SK-N-DZ (cell line): ENCODE results near the gene OBP2B.
"Not testable (repeated sequence)": the region's sequence is repeated elsewhere in the genome, so short reads cannot be mapped to it uniquely, and the experiment has no call there.

Experiments
- DNase-seq: peaks from one replicate; pipeline ENCODE4 v3.0.0-alpha.2; 2015; ENCODE audit warnings: low spot score

Gene OBP2B

DNA sequence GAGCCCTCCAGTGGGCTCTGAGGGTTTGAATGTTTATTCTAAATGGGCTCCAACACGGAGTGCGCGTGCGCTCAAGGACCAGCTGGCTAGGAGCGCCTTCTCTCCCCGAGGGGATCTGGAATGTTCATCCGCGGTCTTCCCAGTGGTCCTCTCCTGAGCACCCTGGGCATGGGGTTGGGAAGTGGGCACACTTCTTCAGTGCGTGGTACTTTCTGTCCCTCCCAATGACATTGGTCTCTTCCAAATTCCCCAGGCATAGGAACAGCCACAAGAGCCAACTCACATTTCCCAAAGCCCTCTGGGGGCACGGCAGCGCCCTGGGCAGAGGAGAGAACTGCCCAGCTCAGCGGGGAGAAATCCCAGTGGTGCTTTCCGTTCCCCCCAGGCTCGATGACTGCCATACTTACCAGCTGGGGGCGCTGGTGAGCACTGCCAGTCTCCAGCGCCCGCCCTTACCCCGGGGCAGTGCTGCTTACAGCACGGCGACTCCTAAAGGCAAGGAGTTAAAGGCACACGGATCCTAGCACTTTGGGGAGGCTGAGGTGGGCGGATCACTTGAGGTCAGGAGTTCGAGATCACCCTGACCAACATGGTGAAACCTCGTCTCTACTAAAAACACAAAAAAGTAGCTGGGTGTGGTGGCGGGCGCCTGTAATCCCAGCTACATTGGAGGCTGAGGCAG lies 29.9 kb upstream of the OBP2B start:
- DNase-seq, result no peak

- peak; percentile 20 for DNase-seq
Measured at GRCh38 chr9:133238272-133238850, 29.3 kb upstream of the OBP2B start.

DNA sequence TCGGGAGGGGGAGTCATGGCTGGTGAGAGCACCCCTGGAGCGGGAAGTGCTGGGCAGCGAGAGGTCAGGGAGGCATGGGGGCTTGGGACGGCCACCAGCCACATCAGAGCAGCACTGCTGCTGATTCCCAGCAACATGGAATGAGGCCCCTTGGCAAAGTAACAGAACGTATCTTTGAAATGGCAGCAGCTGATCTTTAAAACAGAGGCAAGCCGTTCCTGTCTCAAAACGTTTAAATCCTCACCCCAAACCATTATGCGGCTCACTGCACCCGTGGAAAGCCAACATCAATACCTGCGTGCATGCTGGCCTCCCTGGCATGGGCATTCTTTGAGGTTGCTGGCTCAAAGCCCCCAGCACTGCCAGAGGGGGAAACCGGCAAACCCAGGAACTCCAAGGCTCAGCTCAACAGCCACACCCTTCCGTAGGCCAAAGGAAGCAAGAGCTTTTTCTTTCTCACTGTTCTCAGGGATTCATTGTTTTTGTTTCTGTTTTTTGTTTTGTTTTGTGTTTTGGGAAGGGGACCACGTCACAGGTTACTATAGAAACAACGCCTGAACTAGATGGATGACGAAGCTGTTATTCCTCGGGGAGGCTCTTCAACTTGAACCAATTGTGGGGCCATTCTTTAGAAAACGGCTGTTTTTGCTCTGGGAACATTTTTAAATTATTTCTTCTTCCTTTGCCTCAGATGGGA lies 28.1 kb upstream of the OBP2B start:
- DNase-seq, result no peak

- DNase-seq, result not testable (repeated sequence)
Measured at GRCh38 chr9:133236291-133237034, 27.4 kb upstream of the OBP2B start.

DNA sequence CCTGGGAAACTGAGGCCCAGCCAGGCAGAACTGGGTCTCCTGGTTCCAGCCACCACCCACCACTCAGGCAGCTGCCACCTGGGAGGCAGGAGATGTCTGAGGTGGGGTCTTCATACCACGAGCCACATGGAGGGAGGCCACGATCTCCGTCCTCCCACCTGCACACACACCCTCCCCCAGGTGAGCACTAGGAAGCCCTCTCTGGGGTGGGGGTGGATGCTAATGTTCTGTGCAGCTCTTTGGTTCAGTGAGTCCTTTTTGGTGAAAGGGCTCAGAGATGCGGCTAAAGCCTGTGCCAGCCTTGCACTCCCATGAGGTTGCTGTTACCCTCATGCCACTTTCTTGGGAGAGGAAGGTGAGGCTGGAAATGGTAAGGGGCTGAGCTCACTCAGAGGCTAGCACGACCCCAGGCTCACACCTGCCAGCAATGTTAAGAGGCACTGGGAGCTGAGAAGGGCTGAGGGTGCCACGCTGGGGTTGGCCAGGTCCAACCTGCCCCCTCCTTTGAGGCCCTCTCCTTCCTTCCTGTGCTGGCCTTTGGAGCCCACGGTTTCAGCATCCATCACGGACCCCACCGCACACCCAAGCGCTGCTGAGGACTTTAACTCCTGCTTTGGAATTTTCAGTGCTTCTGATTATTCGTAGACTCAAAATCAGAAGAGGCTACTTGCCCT lies 26.6 kb upstream of the OBP2B start:
- no peak for DNase-seq

- no peak for DNase-seq
Measured at GRCh38 chr9:133234577-133235322, 25.7 kb upstream of the OBP2B start.

- DNase-seq, result no peak
Measured at GRCh38 chr9:133233681-133234432, 24.8 kb upstream of the OBP2B start.

DNA sequence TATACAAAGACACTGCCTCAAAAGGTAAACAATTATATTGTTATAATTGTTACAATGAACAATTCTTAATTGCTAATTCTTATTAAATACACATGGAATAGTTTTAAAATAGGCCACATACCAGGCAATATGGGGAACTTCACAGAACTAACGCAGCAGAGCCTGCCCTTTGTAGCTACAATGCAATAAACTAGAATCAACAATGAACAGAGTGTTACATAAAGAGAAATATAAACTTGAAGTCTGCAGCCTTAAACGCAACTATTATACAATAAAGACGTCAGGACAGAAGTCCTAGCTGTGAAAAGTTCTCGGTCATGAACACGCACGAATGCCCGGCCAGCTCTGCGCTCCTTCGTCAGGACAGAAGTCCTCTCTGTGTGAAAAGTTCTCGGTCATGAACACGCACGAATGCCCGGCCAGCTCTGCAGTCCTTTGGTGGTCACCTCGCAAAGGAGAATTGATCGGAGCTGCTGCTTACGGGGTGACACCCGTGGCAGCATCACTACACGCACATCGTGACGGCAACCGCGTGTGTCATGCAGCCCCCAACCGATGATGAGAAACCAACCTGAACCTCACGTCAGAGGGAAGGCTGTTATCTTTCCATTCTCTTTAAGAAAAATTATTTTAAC lies 23.0 kb upstream of the OBP2B start:
- DNase-seq, result not testable (repeated sequence)

- DNase-seq, result not testable (repeated sequence)
Measured at GRCh38 chr9:133230514-133230913, 21.5 kb upstream of the OBP2B start.

DNA sequence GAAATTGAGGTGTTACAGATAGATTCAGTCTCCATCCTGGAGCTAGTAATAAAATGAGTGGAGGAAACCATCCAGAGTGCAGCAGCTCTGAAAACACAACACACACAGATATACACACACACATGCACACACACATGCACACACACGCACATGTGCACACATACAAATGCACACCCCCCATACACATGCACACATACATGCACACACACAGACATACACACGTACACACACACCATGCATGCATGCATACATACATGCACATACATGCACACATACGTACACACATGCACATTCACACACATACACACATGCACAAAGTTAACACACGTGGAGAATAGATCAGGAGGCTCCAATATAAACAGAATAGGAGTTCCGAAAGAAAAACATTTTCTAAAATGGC lies 21.0 kb upstream of the OBP2B start:
- DNase-seq, result no peak

GRCh38 chr9:133228474-133229193 lies 19.6 kb upstream of the OBP2B start:
- DNase-seq, result not testable (repeated sequence)

GRCh38 chr9:133227996-133228395 lies 18.9 kb upstream of the OBP2B start:
- DNase-seq, result not testable (repeated sequence)

DNA sequence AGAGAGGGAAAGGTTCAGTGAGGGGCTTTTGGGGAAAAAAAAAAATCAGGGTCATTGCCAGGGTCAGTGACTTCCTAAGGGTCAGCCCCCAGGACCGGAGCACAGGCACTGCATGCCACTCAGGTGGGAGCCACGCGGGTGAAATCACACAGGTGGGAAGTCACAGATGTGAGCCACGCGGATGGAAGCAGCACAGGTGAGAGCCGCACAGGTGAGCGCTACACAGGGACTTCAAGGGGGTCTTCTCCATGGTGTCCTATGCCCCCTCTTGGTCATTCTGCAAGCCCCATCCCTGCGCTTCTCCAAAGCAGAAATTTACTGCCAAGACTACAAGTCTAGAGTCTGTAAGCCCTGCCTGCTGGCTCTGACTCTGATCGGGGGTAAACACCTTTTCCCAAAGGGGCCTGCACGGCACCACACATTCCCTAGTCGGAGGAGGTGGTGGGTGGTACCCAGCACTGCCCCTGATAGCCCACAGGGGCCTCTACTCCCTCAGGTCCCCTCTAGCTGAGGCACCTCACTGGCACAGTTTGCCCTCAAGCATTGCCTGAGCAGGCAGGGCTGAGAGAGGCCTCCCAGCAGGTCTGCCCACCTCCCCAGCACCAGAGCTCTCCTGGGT lies 18.3 kb upstream of the OBP2B start:
- no peak for DNase-seq

DNA sequence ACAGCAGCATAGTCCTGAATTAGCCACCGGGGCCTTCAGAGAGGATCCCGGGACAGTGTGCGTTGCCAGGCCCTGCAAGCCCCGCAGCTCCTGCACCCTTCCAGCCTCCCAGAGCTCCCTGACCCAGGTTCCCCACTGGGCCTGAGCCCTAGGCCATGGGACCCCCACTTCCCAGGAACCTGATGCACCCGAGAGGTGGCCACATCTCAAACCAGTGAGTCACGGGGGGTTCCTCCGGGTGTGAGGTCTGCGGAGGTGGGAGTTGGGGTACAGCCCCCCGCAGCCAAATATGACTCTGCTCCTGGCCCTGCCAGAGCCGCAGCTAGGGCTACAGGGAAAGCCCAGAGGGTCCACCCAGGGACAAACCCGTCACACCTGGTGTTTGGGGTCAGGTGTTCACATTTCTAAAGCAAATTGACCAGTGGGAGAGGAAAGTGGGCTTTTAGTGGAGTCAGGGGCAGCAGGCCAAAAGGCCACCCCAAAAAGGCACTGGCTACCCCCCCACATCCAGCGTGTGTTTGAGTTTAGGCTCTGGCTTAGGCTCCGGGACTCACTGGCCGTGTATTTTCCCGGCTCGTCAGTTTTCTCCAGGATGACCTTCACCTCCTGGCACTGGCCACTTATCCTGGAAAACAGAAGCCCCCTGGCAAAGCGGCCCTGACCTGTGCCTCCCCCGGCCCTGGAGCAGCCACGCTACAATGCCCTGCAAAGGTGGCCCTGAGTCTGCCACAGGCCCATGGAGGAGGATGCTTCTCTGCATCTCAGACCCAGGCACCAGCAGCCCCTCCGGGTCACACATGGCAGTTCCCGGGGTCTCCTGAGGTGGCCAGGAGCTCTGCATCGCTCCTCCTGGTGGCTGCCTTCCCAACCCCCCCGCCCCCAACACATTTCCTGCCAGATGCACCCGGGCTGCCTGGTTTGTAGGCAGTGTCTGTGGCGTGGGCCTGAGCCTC lies 17.4 kb upstream of the OBP2B start:
- peak; percentile 17 for DNase-seq

- no peak for DNase-seq
Measured at GRCh38 chr9:133225171-133226011, 16.3 kb upstream of the OBP2B start.

GRCh38 chr9:133224762-133225161 lies 15.7 kb upstream of the OBP2B start:
- no peak for DNase-seq
